ENCODE results near the gene PANX2.

GRCh38 chr22:50140615-50141014 is 29.9 kb upstream of the PANX2 start:
- TF ChIP-seq CTCF (IDR thresholded peaks at IDR 0.05) (no peak), POLR2A (IDR thresholded peaks at IDR 0.05) (no peak), POLR2AphosphoS5 (IDR thresholded peaks at IDR 0.05) (no peak)

Data from breast epithelium (tissue), 3 donors.